Measurements from ENCODE around the gene DNAJC3.

The DNAJC3 gene

DNA sequence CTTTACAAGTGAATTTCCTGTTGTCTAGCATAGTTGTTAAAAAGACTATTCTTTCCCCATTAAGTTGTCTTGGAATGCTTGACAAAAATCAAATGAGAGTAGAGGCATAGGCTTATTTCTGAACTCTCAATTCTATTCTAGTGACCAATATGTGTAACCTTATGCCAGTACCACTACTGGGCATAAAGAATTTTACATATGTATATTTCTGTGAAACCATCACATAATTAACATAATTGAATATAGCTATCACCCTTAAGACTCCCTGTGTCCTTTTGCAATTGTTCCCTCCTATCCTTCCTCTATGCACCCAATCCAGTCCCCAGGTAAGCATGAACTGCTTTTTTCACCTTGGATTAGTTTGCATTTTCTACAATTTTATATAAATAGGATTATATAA, 165.0 kb downstream of the DNAJC3 start:
- DNase-seq (ENCODE audit: low read depth in 2 of 2): no peak

DNA sequence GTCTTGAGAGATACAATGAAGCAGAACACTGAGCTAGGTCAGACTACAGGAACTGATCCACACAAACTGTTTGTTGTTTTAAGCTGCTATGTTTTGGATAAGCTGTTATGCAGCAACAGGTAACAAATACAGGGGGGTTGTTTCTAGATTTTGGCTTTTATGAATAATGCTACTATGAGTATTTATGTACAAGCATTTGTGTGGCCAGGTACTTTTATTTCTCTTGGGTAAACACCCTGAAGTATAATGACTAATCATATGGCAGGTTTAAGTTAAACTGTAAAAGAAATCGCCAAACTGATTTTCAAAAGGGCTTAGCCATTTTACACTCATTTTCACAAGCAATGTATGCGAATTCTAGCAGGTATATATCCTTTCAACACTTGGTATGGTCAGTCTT, 166.0 kb downstream of the DNAJC3 start:
- DNase-seq (ENCODE audit: low read depth in 2 of 2): no peak

Measured in stimulated activated CD8-positive, alpha-beta memory T cell treated with anti-CD3 and anti-CD28 coated beads, Interleukin-15, amount 100 ng/mL, for 4 hours (primary cell).